Measurements from ENCODE around the gene CCDC43. TPM values are rescaled to one million over a fixed set of nuclear protein-coding genes. Genes with fewer than 3 reads are reported as not detected.

Gene CCDC43
- total and polyA plus RNA-seq, 2 of the 13 experiments (the other 11 are each of a cell fraction or from before 2014, with no cell fraction given) = 17.5 to 94.8 TPM

DNA sequence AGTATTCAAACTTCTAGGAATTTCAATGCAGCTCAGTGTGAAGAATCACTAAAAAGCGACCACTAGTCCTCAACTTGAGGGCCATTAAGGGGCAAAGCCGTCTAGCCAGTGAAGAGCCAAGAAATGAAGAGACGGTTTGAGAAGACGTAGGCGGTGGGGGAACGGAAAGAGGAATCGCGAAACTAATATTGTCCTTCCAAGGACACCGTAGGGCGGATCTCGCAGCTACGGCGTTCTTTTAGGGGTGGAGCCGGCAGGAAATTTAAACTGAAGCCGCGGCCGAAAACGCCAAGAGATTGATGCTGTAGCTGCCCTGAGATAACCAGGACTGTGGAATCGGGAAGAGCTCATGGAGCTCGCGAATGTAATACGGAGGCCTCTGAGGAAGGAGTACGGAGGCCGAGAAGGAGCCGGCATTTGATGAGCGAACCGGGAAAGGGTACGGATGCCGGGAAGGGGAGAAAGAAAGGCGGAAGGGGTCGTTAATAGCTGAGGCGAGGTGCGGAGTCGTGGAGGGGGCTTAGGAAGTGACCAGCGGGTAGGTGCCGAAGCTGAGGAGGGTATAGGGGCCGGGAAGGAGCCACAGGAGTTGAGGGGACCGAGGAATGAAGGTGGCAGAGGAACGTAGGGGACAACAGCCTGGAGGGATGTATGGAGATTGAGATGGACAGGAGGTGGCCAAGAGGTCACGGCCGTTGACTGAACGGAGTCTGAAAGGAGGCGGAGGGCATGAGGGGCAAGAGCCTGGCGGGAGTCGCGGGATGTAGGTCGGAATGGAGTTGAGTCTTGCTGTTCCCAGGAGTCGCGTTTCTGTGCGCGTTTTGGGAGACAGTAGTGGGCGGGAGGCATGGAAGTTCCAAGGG is 19.1 kb upstream of the CCDC43 start, which contains the start of gene DBF4B (continued):
- TF ChIP-seq TBX3 (IDR thresholded peaks at IDR 0.05; ENCODE audit: borderline replicate concordance) = 0 out of 2 replicates have a peak, but pooled peaks have one; percentile 8
- TF ChIP-seq ZNF576 (CRISPR knock-in tag; IDR thresholded peaks at IDR 0.05) = peak; percentile 82; the same call in 1 of the 2 replicates
- TF ChIP-seq MXI1 (IDR thresholded peaks at IDR 0.05; ENCODE audit: borderline replicate concordance, low read depth, low read length) = peak; percentile 76; the same call in 2 of the 3 replicates
- TF ChIP-seq PPARG (CRISPR knock-in tag; conservative IDR thresholded peaks at IDR 0.05) = peak; percentile 64; the same call in 1 of the 2 replicates
- peak; percentile 75 for TF ChIP-seq FOXK1 (CRISPR knock-in tag; IDR thresholded peaks at IDR 0.05; ENCODE audit: borderline replicate concordance, low read depth)
- TF ChIP-seq ZSCAN20 (CRISPR knock-in tag; IDR thresholded peaks at IDR 0.05; ENCODE audit: borderline replicate concordance) = no peak
- TF ChIP-seq ZNF749 (CRISPR knock-in tag; IDR thresholded peaks at IDR 0.05; ENCODE audit: borderline replicate concordance) = no peak
- TF ChIP-seq ZNF839 (CRISPR knock-in tag; IDR thresholded peaks at IDR 0.05; ENCODE audit: borderline replicate concordance) = 0 out of 2 replicates have a peak, but pooled peaks have one; percentile 20
- peak; percentile 88; the same call in 1 of the 2 replicates for TF ChIP-seq CBX5 (CRISPR knock-in tag; IDR thresholded peaks at IDR 0.05; ENCODE audit: borderline replicate concordance)
- TF ChIP-seq ZFX (CRISPR knock-in tag; IDR thresholded peaks at IDR 0.05; ENCODE audit: low read depth) = peak; percentile 88
- TF ChIP-seq NFRKB (IDR thresholded peaks at IDR 0.05) = no peak
- peak; percentile 65; the same call in 1 of the 2 replicates for TF ChIP-seq ZNF232 (CRISPR knock-in tag; IDR thresholded peaks at IDR 0.05; ENCODE audit: borderline replicate concordance)
- TF ChIP-seq POGK (CRISPR knock-in tag; conservative IDR thresholded peaks at IDR 0.05) = peak; percentile 84
- TF ChIP-seq ETV6 (CRISPR knock-in tag; conservative IDR thresholded peaks at IDR 0.05) = peak; percentile 74
- peak; percentile 98 for TF ChIP-seq HDAC1 (CRISPR knock-in tag; IDR thresholded peaks at IDR 0.05)
- peak; percentile 65; the same call in 1 of the 2 replicates for TF ChIP-seq REPIN1 (CRISPR knock-in tag; IDR thresholded peaks at IDR 0.05; ENCODE audit: borderline replicate concordance, low read depth)
- TF ChIP-seq, protein P1, sequence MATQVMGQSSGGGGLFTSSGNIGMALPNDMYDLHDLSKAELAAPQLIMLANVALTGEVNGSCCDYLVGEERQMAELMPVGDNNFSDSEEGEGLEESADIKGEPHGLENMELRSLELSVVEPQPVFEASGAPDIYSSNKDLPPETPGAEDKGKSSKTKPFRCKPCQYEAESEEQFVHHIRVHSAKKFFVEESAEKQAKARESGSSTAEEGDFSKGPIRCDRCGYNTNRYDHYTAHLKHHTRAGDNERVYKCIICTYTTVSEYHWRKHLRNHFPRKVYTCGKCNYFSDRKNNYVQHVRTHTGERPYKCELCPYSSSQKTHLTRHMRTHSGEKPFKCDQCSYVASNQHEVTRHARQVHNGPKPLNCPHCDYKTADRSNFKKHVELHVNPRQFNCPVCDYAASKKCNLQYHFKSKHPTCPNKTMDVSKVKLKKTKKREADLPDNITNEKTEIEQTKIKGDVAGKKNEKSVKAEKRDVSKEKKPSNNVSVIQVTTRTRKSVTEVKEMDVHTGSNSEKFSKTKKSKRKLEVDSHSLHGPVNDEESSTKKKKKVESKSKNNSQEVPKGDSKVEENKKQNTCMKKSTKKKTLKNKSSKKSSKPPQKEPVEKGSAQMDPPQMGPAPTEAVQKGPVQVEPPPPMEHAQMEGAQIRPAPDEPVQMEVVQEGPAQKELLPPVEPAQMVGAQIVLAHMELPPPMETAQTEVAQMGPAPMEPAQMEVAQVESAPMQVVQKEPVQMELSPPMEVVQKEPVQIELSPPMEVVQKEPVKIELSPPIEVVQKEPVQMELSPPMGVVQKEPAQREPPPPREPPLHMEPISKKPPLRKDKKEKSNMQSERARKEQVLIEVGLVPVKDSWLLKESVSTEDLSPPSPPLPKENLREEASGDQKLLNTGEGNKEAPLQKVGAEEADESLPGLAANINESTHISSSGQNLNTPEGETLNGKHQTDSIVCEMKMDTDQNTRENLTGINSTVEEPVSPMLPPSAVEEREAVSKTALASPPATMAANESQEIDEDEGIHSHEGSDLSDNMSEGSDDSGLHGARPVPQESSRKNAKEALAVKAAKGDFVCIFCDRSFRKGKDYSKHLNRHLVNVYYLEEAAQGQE (IDR thresholded peaks at IDR 0.05; ENCODE audit: borderline replicate concordance in 1 of 2, low read depth in 1 of 2, low read length in 2 of 2) = peak in 1 of 2 experiments; percentile 77; a peak in 2 of 4 replicates
- TF ChIP-seq, protein P2, sequence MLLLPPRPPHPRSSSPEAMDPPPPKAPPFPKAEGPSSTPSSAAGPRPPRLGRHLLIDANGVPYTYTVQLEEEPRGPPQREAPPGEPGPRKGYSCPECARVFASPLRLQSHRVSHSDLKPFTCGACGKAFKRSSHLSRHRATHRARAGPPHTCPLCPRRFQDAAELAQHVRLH (CRISPR knock-in tag; IDR thresholded peaks at IDR 0.05; ENCODE audit: borderline replicate concordance, low read depth) = peak; percentile 83; the same call in 1 of the 2 replicates
